Fibroblast of villous mesenchyme (primary cell): ENCODE data around the gene CAMK1D. TPM values are rescaled to one million over a fixed set of nuclear protein-coding genes. Genes with fewer than 3 reads are reported as not detected.

Experiments used
- DNase-seq: peaks from one replicate; pipeline ENCODE4 v3.0.0-alpha.2; 2010; ENCODE audit warnings: low read depth
- H3K4me3 ChIP-seq: 2 replicates; pipeline ENCODE4 v1.5.1; 2011; ENCODE audit warnings: low read depth, mild to moderate bottlenecking, low read length
- total RNA-seq: library from RNA; depleted of rRNA; stranded (reverse); fragments of >200 nt; gene quantifications from 2 replicates; pipeline ENCODE4 v1.2.3, GENCODE V29; 2012
- TF ChIP-seq, protein P1 (sequence below): IDR thresholded peaks from 2 replicates; pipeline ENCODE4 v1.5.1; 2012; ENCODE audit warnings: low read depth, mild to moderate bottlenecking, low read length; ENCODE audit not compliant: insufficient read depth

The CAMK1D gene
- total RNA-seq, 1 donor = 1.3 TPM

- no peak for DNase-seq
- TF ChIP-seq, protein P1, sequence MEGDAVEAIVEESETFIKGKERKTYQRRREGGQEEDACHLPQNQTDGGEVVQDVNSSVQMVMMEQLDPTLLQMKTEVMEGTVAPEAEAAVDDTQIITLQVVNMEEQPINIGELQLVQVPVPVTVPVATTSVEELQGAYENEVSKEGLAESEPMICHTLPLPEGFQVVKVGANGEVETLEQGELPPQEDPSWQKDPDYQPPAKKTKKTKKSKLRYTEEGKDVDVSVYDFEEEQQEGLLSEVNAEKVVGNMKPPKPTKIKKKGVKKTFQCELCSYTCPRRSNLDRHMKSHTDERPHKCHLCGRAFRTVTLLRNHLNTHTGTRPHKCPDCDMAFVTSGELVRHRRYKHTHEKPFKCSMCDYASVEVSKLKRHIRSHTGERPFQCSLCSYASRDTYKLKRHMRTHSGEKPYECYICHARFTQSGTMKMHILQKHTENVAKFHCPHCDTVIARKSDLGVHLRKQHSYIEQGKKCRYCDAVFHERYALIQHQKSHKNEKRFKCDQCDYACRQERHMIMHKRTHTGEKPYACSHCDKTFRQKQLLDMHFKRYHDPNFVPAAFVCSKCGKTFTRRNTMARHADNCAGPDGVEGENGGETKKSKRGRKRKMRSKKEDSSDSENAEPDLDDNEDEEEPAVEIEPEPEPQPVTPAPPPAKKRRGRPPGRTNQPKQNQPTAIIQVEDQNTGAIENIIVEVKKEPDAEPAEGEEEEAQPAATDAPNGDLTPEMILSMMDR = no peak
- no peak overlapping the region for H3K4me3 ChIP-seq
Observed at GRCh38 chr10:12465385-12466136, 116.2 kb downstream of the CAMK1D start.

- no peak overlapping the region for H3K4me3 ChIP-seq
- TF ChIP-seq, protein P1 = no peak
- DNase-seq = no peak
Observed at GRCh38 chr10:12466704-12467305, 117.5 kb downstream of the CAMK1D start.

GRCh38 chr10:12469345-12469744 lies 120.0 kb downstream of the CAMK1D start:
- no peak for DNase-seq
- TF ChIP-seq, protein P1 = no peak
- no peak overlapping the region for H3K4me3 ChIP-seq

GRCh38 chr10:12470719-12471118 lies 121.4 kb downstream of the CAMK1D start:
- H3K4me3 ChIP-seq = no peak overlapping the region
- TF ChIP-seq, protein P1 = no peak
- DNase-seq = no peak

DNA sequence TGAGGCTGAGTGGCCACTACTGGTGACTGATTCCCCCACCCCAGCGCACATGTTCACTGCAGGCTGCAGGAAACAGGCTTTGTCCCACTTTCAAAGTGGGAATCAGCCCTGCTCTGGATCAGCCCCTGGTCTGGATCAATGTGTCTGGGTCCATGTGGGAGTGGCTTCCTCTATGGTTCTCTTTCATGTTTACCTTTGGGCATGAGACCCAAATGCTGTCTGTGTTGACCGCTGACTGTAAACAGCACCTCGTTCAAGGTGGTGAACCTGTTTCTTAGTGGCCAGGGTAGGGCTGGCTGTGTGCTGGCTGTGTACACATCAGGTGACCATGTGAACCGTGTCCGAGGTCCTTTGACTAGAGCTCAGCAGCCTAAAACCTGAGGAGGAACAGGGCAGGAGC lies 121.8 kb downstream of the CAMK1D start:
- H3K4me3 ChIP-seq = no peak overlapping the region
- no peak for DNase-seq
- TF ChIP-seq, protein P1 = no peak

GRCh38 chr10:12473491-12473890 lies 124.1 kb downstream of the CAMK1D start:
- no peak for DNase-seq
- TF ChIP-seq, protein P1 = no peak
- H3K4me3 ChIP-seq = no peak overlapping the region
